A673 (cell line): ENCODE measurements around the gene NF1. TPM values are rescaled to one million over a fixed set of nuclear protein-coding genes. Genes with fewer than 3 reads are reported as not detected.

Source experiments
- BruUV-seq: library from RNA; stranded (reverse); fragments of 400-500 nt; replicated peaks from 2 replicates; lab custom pipeline; 2021; lab: Mats Ljungman, UMichigan
- CTCF ChIA-PET: fragments of 300-600 bp; sonication (Branson Sonifier 250); formaldehyde crosslinking; loops from one replicate; lab custom pipeline; 2022; ENCODE audit warnings: antibody characterized with exemption; lab: Charles Lee
- POLR2A ChIA-PET: fragments of 300-600 bp; sonication (Branson Sonifier 250); formaldehyde crosslinking; loops from one replicate; lab custom pipeline; 2022; ENCODE audit warnings: antibody characterized with exemption; ENCODE audit not compliant: low non-redundant PET; lab: Charles Lee
- DNase-seq: peaks from one replicate; pipeline ENCODE4 v3.0.0-alpha.2; 2015; ENCODE audit warnings: low spot score
- H3K27ac ChIP-seq: fragments of 200-600 bp; sonication (generic); 2 replicates; pipeline ENCODE4 v1.5.1; 2016; ENCODE audit warnings: mixed run types, low read depth, mild to moderate bottlenecking, mixed read lengths, antibody characterized with exemption, low read length; ENCODE audit not compliant: poor library complexity, severe bottlenecking
- H3K27me3 ChIP-seq: fragments of 200-600 bp; sonication (generic); replicated peaks from 2 replicates; pipeline ENCODE4 v1.6.1; 2017; ENCODE audit warnings: mixed run types, low read depth, mild to moderate bottlenecking, mixed read lengths, antibody characterized with exemption, low read length; ENCODE audit not compliant: insufficient read depth, poor library complexity
- H3K36me3 ChIP-seq: fragments of 200-600 bp; sonication (generic); 2 replicates; pipeline ENCODE4 v1.6.1; 2016; ENCODE audit warnings: mixed run types, mild to moderate bottlenecking, mixed read lengths, antibody characterized with exemption, low read length; ENCODE audit not compliant: insufficient read depth, poor library complexity, severe bottlenecking
- H3K4me1 ChIP-seq: fragments of 200-600 bp; sonication (generic); 2 replicates; pipeline ENCODE4 v1.6.1; 2017; ENCODE audit warnings: mixed run types, mild to moderate bottlenecking, mixed read lengths, antibody characterized with exemption, low read length; ENCODE audit not compliant: insufficient read depth, poor library complexity, severe bottlenecking
- H3K4me3 ChIP-seq: fragments of 200-600 bp; sonication (generic); 2 replicates; pipeline ENCODE4 v1.5.1; 2016; ENCODE audit warnings: low read depth, mixed run types, mild to moderate bottlenecking, mixed read lengths, low read length; ENCODE audit not compliant: poor library complexity, severe bottlenecking
- H3K9me3 ChIP-seq: fragments of 200-600 bp; sonication (generic); 2 replicates; pipeline ENCODE4 v1.6.1; 2016; ENCODE audit warnings: mixed run types, low read depth, mild to moderate bottlenecking, mixed read lengths, antibody characterized with exemption, low read length; ENCODE audit not compliant: poor library complexity, severe bottlenecking
- EZH2 ChIP-seq: fragments of 200-600 bp; sonication (generic); IDR thresholded peaks from 2 replicates; pipeline ENCODE4 v1.6.1; 2017; ENCODE audit warnings: borderline replicate concordance, low read depth, mild to moderate bottlenecking, mixed read lengths, antibody characterized with exemption, low read length; ENCODE audit not compliant: poor library complexity, severe bottlenecking
- intact Hi-C: fragments of 100-400 bp; cut with micrococcal nuclease; formaldehyde crosslinking; loops from one replicate; pipeline ENCODE4 v1.10.0; 2022; ENCODE audit not compliant: unreplicated experiment
- total RNA-seq: library from RNA; stranded (reverse); gene quantifications from 2 replicates; pipeline ENCODE4 v1.2.3, GENCODE V29; 2021
- TF ChIP-seq, protein P1 (sequence below): fragments of 300-800, 200-600 bp; sonication (generic); conservative IDR thresholded peaks from 2 replicates; pipeline ENCODE4 v1.5.1; 2017; ENCODE audit warnings: low read depth, mild to moderate bottlenecking, antibody characterized with exemption, low read length, moderate library complexity, mixed read lengths

NF1 gene
- total RNA-seq, 1 experiment from 2014 or later: 32.1 TPM

DNA sequence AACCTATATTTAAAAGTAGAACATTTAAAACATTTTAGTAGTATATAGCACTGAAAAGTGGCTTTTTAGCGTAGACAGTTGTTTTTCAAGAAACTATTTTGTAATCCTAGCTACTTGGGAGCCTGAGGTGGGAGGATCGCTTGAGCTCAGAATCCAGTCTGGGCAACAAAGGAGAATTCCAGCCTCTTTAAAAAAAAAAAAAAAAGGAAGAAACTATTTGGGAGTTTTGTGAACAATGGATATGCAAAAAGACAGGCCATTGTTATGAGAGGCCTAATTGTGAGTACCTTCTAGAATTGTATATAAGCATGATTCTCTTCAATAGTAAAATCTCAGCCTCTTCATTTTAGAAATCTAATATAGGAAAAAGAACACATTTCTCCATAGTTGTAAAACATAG lies 184.6 kb downstream of the NF1 start:
- TF ChIP-seq, protein P1, sequence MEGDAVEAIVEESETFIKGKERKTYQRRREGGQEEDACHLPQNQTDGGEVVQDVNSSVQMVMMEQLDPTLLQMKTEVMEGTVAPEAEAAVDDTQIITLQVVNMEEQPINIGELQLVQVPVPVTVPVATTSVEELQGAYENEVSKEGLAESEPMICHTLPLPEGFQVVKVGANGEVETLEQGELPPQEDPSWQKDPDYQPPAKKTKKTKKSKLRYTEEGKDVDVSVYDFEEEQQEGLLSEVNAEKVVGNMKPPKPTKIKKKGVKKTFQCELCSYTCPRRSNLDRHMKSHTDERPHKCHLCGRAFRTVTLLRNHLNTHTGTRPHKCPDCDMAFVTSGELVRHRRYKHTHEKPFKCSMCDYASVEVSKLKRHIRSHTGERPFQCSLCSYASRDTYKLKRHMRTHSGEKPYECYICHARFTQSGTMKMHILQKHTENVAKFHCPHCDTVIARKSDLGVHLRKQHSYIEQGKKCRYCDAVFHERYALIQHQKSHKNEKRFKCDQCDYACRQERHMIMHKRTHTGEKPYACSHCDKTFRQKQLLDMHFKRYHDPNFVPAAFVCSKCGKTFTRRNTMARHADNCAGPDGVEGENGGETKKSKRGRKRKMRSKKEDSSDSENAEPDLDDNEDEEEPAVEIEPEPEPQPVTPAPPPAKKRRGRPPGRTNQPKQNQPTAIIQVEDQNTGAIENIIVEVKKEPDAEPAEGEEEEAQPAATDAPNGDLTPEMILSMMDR: no peak
- TF ChIP-seq EZH2: no peak
- Histone ChIP-seq H3K27me3 (no peaks in the 10 kb centered on the region), H3K4me1 (no peaks in the 10 kb centered on the region), H3K4me3 (no peak overlapping the region), H3K9me3 (no peaks in the 10 kb centered on the region), H3K27ac (no peak overlapping the region), H3K36me3 (no peaks in the 10 kb centered on the region)
- ChIA-PET POLR2A (no interaction called here), CTCF (no interaction called here)
- intact Hi-C loops: no loop called here
- BruUV-seq: no TSS peak
- no peak for DNase-seq

DNA sequence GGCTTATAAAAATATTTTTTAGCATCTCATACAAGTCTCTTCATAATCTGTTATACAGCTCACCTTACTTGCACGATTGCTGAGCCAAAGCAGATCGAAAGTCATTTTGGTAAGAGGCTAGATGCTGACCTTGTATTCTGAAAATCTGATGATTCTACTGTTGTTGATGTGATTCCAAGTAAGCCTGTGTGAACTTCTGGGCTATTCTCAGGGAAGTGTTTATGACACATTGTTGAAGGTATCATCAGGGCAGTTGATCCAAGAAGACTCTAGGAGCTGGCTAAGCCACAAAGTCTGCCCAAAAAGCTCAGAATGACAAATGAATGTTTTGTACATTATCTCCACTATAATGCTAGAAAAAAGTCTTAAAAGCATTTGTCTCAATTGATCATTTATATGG lies 186.3 kb downstream of the NF1 start:
- intact Hi-C loops: no loop called here
- CTCF ChIA-PET: no interaction called here
- no peaks in the 10 kb centered on the region for H3K4me1 ChIP-seq
- no peaks in the 10 kb centered on the region for H3K36me3 ChIP-seq
- no peaks in the 10 kb centered on the region for H3K9me3 ChIP-seq
- DNase-seq: no peak
- BruUV-seq: no TSS peak
- no peak overlapping the region for H3K27ac ChIP-seq
- TF ChIP-seq EZH2: no peak
- TF ChIP-seq, protein P1: no peak
- no peaks in the 10 kb centered on the region for H3K27me3 ChIP-seq
- POLR2A ChIA-PET: no interaction called here
- no peak overlapping the region for H3K4me3 ChIP-seq

DNA sequence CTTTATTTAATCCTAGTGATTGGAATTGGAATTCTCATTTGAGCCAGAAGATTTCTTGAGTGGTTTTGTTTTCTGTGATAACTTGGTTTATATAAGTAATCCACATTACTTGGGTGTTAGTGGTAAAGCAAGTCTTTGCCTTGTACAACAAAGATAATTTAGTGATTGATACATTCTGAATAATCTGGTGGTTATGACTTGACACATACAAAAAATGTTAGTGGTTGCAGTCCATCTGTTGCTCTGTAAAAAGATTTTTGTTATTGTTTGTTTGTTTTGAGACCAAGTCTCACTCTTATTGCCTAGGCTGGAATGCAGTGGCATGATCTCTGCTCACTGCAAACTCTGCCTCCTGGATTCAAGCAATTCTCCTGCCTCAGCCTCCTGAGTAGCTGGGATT lies 189.1 kb downstream of the NF1 start:
- POLR2A ChIA-PET: no interaction called here
- intact Hi-C loops: no loop called here
- Histone ChIP-seq H3K36me3 (no peaks in the 10 kb centered on the region), H3K27me3 (no peaks in the 10 kb centered on the region), H3K27ac (no peak overlapping the region), H3K9me3 (no peaks in the 10 kb centered on the region), H3K4me1 (no peaks in the 10 kb centered on the region), H3K4me3 (no peak overlapping the region)
- BruUV-seq: no TSS peak
- no peak for DNase-seq
- TF ChIP-seq, protein P1: no peak
- no peak for TF ChIP-seq EZH2
- CTCF ChIA-PET: no interaction called here
